Endometrial microvascular endothelial cells (primary cell): ENCODE data around the gene TSHZ2. TPM values are rescaled to one million over a fixed set of nuclear protein-coding genes. Genes with fewer than 3 reads are reported as not detected.

Experiments
- in situ Hi-C: cut with HindIII; loops from 2 replicates; pipeline ENCODE4 v1.10.0; 2017; ENCODE audit warnings: low sequenced_read_pairs, low pct_unique_long_range_greater_than_20kb; ENCODE audit errors: inconsistent ontology term
- total RNA-seq: library from RNA; depleted of rRNA; stranded (reverse); fragments of >200 nt; gene quantifications from one replicate; pipeline ENCODE4 v1.2.3, GENCODE V29; 2015; ENCODE audit errors: inconsistent ontology term

Gene TSHZ2
- total RNA-seq, 1 donor from 2014 or later: not detected

DNA sequence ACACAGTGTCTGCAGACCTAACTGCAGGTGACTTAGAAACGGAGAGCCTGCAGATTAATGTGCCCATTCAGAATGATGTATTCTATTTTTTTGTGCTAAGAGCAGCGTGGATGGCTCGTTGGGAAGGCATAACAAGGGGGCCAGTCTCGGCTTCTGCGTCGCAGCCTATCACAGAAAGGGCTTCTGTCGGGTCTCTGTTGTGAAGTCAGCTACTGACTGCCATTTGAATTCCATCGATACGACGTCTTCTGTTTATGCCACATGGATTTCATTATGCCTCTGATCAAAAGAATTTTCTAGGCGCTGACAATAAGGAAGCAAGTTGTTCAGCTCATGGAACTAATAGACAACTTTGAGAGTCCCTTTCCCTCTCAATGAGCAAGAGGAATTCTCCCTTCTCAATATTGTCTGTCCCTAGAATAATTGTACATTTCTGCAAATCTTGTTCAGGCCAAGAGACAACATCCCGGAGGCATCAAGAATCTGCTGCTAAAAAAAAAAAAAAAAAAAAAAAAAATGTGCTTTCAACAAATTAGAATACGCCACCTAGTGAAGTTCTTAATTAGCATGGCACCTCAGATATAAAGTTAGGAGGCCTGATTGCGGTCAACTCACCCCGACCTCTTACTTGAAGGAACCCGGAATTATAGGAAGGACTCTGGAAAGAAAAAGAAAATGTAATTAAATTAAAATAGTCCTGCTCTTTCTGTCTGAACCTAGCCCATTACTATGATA, 223.9 kb downstream of the TSHZ2 start:
- in situ Hi-C loops: no loop called here

DNA sequence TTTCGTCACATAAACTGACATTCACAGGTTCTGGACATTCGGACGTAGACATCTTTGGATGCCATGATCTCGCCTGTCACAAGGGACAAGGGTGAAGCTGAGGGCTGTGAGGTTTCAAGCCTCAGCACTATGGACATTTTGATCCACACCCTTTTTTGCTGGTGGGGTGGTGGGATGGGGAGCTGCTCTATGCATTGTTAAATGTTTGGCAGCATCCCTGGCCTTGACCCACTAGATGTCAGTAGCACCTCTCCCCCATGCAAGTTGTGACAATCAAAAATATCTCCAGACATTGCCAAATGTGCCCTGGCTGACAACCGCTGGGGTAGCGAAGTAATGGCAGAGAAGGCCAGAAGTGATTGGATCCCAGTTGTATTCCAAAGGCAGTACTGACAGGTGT, 229.4 kb downstream of the TSHZ2 start:
- in situ Hi-C loops: no loop called here

DNA sequence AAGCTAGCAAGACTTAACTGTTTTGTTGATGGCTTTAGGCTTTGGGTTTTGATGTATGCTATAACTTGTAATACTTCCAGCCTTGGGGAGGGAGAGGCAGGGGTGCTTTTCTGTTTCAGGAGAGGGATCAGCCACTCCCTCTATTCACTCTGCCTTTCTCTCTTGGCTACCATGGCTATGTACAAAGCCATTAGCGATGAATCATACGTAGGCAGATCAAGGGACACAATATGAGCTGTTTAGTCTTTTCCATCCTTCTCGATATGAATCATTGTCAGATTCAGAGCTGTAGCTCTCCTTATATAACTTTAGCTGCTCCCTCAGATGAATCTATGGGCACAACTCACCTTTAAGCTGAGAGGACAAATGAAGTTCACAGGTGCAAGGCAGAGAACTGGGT, 230.6 kb downstream of the TSHZ2 start:
- in situ Hi-C loops: no loop called here

DNA sequence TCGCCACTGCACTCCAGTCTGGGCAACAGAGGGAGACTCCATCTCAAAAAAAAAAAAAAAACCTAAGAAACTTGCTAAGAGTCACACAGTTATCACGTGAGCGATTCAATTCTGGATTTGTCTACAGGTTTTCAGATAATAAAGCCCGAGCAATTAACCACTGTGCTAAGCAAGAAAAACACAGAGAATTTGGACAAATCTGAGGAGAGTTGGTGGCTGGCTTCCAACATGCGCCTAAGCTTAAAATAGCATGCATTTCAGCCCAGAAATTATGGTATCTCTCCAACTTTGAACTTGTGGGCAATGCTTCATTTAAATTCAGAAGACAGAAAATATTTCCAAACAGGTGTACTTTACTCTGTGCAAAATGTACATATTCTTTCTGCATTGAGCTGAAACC, 232.9 kb downstream of the TSHZ2 start:
- in situ Hi-C loops: no loop called here

DNA sequence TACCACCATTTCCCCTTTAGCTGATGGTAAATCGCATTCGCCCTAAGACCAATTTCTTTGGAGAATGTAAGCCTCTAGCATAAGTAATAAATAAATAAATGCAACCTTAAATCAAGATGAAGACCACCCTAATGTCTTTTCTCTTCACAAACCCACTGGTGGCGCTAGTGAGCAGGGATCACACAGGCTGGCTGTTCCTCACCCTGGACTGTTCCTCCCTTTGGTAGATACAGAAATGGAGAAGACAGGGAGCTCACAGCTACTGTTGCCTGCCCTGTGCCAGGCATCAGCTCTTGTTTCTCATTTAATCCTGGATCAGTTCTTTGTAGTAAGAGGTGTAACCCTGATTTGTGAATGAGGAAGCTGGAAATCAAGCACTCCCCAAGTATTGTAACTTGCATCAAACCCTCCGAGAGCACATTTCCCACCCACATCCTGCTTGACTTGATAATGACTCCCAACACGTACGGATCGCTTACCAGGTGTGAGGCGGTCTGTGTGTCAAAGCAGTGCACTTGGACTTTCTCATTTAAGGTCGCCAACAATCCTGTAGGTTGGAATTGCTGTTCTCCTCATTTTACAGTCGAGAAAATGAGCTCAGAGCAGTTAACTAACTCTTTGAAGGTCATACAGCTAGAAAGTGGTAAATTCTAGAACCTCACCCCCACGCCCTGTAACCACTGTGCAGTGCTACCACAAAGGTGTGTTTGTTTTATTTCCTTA, 236.1 kb downstream of the TSHZ2 start:
- in situ Hi-C loops: no loop called here

DNA sequence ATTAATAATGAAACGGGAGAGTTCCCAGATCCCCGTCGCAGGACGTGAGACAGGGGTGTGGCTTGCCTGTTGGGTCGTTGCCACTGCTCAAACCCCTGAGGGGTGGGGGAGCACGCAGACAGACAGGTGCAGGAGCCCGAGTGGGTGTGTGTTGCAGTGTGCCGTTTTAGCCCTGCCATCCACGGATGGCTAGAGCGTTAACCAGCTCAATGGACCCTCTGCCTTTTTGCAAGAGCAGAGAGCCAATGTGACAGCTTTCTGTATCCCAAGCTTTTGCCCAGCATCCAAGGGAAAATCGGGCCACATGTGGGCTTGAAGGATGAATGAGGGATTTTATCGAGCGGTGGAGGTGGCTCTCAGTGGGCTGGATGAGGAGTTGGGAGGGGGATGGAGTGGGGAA, 237.9 kb downstream of the TSHZ2 start:
- in situ Hi-C loops: no loop called here

DNA sequence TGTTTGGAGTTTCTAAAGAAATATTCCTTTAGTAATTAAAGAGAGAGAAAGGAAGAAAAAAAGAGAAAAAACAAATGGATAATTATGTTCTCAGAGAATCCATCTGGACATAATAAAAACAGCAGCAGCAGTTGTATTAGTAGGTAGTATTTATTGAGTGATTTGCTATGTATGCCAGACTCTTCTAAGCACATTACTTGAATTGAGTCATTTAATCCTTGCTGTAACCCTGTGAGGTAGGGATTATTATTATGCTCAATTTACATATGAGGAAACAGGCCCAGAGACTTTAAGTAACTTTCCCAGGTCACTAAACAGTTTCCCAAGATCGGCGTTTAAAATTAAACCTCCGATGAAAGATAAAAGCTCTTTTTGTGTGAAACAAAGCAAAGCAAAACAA, 238.8 kb downstream of the TSHZ2 start:
- in situ Hi-C loops: no loop called here

DNA sequence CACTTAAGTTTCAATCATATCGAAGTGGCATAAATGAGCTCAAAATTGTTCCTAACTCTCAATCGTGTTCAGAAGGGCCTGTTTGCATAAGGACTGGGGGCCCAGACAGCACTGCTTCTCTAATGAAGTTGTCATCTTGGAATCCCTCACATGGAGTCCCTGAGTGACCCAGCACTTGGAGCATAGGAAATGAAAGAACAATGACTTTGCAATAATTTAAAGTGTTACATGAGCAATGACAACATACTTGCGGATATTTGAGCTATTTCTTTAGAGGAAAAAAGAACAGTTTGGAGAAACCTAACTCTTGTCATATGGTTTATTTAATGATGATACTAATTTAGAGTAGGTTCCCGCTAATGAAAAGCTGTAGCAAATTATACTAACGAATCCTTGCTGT, 239.9 kb downstream of the TSHZ2 start:
- in situ Hi-C loops: no loop called here

DNA sequence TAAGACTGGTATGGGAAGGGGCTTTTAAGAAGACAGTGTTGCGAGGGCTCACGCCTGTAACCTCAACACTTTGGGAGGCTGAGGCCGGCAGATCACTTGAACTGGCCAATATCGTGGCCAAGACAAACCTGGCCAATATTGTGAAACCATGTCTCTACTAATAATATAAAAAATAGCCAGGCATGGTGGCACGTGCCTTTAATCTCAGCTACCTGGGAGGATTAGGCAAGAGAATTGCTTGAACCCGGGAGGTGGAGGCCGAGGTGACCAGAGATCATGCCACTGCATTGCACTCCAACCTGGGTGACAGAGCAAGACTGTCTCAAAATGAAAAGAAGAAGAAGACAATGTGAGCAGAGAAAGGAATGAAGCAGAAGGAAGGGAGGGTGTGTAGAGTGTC, 242.2 kb downstream of the TSHZ2 start:
- in situ Hi-C loops: no loop called here

DNA sequence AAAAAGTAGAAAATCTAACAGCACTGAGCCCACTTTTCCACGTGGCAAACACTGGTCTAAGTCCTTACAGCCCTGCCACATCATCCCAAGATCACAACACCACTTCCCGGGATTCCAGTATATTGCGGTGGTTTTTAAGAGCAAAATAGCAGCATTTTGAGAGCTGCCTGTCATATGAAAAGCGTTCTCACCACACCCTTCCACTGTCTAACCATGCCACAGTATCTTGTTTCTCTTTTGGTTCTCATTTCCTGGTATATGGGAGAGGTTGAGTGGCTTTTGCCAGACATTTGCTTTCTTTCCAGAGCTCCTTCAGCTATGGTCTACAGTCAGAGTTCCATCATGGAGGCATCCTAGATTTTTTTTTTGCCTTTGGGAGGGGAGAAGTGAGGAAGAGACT, 243.0 kb downstream of the TSHZ2 start:
- in situ Hi-C loops: no loop called here

DNA sequence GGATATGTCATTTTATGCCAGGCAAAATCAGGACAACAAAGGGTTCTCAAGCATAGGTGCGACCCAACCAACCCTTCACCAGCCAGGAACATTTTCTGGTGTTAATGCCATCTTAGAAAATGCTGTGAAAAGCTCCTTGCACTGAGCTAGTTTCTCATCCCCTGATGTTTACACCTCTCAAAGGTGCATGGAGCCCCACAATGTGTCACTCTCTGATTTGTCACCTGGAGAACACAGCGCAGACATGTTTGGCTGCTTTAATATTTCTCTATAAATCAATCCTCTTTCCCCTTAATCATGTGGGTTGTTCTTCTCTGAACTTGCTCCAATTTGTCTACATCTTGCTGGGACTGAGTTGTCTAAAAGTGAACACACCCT, 244.3 kb downstream of the TSHZ2 start:
- in situ Hi-C loops: no loop called here

DNA sequence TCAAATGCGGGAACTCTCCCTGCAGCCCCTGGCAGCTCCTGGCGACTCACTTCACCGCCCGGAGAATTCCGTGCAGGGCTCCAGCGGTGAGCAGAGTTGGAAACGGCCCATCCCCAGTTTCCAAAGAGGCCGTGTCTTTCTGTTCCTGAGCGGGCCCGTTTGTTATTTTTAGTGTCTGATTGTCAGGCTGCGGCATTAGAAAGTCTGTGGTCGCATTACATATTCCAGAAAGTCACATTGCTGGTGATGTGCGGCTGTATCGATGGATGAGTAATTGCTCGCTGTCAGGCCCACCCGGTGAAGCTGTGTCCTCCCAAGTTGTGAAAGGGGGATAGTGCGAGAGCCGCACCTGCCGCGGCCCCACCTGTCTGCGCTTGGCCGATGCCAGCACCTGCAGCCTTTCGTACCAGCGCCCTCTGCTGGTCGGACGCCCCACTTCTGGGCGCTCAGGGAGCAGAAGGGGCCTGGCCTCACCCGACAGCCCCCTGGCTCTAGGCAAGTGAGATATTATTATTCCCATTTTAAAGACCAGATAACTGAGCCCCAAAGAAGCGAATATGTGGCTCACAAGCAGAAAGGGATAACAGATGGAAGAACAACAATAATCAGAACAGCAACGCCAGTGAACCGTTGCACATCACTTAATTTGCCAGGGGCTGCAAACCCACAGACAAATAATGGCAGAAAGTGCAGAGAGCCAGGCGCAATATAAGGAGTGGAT, 244.9 kb downstream of the TSHZ2 start:
- in situ Hi-C loops: no loop called here

DNA sequence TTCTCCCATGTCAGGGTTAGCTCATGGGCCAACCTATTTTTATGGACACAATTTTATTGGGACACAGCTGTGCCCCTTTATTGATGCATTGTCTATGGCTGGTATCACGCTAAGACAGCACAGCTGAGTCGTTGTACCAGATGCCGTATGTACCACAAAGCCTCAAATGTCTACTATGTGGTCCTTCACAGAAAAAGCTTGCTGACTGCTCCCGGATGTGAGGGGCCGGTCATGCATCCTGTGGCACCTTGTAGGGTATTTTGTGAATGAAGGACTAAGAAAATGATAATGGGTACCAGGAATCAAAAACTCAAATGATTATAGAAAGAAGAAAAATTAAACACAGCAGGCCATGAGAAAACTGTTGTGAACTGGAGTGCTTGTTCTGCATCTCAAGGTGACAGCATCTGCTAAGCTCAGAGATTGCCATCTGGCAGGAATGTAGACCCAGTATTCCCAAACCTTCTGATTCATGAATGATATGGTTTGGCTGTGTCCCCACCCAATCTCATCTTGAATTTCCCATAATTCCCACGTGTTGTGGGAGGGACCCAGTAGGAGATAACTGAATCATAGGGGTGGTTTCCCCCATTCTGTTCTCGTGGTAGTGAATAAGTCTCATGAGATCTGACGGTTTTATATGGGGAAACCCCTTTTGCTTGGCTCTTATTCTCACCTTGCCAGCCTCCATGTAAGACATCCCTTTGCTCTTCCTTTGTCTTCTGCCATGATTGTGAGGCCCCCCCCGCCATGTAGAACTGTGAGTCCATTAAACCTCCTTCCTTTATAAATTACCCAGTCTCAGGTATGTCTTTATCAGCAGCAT, 248.5 kb downstream of the TSHZ2 start:
- in situ Hi-C loops: no loop called here

DNA sequence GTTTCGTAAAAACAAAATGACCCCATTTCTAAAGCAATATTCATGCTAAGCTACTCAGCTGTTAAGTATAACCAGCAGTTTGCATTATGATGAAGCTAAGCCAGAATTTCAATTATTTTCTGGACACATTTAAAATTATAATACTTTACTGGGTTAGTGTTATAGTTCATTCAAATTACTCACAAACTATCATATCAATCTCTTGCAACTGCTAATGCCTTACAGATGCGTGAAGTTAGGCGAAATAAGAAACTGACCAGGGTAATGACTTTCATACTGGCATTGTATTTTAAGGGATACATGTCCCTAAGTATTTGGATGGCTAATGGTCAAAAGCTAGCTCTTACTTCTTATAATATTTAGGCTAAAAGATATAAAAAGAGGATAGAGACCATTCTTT, 249.6 kb downstream of the TSHZ2 start:
- in situ Hi-C loops: no loop called here

DNA sequence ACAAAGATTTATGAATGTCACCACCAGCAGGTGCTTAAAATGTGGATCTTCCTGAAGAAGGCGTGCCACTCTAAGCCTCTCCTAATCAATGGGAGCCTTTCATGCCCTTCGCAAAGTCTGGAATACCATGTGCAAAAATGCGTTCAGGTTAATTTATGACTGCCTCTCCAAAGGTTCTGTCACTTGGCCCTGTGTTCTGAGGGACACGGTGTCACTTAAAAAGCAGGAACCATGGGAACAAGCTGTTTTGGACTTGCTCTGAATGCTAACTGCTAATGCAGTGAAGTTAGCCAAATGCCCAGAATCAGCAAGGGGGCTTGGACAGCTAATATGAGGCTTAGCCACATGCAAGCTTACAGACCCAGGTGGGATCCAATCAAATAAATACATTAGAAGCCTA, 250.3 kb downstream of the TSHZ2 start:
- in situ Hi-C loops: no loop called here

DNA sequence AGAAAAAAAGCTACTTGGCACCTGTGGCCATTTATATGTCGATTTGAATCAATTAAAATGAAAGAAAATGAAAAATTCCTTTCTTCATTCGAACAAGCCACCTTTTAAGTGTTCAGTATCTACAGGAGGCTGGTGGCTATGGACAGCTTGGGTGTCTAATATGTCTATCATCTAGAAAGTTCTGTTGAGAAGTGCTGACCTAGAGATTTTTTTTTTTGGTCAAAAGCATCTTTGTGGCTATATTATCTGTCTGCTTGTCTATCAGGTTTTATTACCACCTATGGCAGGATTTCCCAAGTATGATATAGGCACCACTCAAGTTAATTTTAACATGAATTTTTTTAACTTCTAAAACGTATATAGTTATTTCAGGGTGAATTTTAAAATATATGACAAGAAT, 250.8 kb downstream of the TSHZ2 start:
- in situ Hi-C loops: no loop called here

DNA sequence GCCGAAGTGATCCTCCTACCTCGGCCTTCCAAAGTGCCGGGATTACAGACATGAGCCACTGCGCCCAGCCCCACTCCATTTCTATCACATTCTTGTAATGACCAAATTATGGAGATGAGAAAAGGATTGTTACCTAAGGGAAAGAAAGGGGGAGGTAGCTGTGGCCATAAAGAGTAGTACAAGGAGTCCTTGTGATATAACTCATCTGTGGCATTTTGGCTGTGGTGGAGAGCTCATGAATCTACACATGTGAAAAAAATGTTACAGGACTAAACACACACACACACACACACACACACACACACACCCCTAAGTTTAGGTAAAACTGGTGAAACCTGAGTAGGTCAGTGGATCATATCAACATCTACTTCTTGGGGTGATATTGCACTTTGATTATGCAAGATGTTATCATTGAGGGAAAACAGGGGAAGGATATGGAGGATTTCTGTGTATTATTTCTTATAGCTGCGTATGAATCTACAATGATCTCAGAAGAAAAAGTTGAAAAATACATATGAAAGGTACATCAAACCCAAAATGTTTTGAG, 251.5 kb downstream of the TSHZ2 start:
- in situ Hi-C loops: no loop called here

DNA sequence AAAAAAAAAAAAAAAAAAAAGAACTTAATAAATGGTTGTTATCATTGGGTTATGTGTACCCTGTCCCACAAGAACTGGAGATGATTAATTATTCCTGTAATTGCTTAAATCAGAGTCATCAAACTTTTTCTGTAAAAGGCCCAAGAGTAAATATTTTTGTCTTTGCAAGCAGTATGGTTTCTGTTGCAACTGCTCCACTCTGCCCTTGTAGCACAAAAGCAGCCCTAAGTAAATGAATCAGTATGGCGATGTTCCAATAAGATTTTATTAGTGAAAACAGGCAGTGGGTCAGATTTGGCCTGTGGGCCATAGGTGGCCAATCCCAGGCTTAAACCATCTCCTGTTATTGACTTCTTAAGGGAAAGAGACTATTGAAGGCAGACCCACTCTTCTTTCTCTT, 252.7 kb downstream of the TSHZ2 start:
- in situ Hi-C loops: no loop called here

DNA sequence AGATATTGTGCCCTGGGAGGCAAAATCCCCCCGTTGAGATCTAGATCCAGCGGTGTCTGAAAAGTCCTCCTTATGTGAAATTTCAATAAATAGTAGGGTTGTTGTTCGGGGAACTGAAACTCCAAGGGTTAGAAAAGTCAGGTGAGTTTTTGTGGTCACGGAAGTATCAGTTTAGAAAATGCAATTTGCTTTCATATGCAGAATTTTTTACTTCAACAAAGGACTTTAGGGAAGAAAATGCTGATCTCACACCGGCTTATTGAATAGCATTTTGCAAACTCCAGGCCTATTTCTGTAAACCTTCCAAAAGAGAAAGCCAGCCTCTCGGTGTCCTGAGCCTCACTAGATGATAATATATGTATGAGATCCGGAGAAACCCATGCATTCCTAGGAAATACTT, 254.7 kb downstream of the TSHZ2 start:
- in situ Hi-C loops: no loop called here
